NOMO-1 (cell line): ENCODE measurements around the gene ANKS1B.
A peak's percentile ranks its signal among the peaks of the same experiment; 100 is the strongest.
"Not testable (repeated sequence)": the region's sequence is repeated elsewhere in the genome, so short reads cannot be mapped to it uniquely, and the experiment has no call there.

Experiments
- DNase-seq, 2 experiments: peaks; one replicate each; lab custom pipeline; 2025; ENCODE audit not compliant: unreplicated experiment in 2 of 2; lab: John Stamatoyannopoulos, UW

The ANKS1B gene

DNA sequence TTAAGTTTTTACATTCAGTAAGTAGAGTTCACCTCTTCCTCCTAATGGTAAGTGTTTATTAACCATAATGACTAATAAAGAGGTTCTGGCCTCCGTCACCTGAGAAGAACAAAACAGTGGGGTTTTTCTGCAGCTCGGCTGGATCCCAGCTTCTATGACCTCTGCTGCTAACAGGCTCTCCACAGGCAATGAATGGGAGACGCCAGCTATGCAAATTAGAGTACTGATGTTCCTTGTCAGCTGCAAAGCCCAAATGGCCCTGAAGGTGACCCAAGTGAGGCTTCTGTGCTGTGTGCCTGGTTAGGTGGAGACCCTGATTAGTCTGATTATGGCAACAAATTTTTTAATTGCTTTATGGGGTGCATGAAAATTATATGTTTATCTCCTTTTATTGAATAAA is 1121.6 kb downstream of the ANKS1B start:
- DNase-seq: no peak

DNA sequence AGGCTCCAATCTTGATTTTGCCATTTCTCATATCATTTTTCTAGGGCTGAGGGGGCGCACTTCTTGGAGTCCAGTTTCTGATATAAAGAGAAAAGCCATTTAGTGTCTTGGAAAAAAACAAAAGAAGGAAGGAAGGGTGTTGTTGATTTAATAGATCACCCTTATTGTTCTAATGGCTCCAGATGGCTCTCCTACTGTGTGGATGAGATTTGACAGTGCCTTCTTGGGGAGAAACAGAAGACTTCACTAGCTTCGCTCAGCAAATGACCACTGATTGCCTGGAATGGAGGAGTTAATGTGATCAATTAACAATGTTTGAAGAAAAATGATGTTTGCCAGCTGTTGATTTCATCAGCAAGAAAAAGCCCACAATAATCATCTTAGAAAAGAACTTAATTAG is 1123.5 kb downstream of the ANKS1B start:
- DNase-seq: no peak

DNA sequence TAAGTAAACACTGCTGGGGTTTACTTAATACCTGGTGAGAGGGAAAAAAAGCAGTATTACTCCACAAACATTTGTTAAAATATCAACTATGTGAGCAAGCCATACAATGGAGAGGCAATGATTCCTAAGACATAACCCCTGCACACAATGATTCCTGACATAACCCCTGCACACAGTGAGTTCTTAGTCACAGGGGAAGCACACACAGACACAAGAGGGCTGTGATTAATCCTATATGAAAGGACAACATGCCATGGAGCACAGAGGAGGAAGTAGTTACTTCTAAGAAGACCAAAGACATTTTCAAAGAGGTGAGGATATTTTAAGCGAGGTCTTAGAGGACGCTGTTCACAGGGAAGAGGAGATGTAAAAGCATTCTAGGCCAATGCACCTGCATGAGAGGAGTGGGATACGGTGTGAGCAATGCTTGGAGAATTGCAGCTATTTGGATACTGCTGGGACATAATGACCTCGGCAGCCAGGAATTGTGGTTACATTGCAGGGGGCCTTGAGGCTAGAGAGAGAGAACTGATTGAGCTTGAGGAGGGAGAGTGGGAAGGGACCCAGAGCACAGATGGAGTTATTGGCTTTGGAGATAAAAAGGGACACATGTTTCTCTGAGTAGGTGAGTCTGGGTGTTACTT is 1127.7 kb downstream of the ANKS1B start:
- DNase-seq: no peak

DNA sequence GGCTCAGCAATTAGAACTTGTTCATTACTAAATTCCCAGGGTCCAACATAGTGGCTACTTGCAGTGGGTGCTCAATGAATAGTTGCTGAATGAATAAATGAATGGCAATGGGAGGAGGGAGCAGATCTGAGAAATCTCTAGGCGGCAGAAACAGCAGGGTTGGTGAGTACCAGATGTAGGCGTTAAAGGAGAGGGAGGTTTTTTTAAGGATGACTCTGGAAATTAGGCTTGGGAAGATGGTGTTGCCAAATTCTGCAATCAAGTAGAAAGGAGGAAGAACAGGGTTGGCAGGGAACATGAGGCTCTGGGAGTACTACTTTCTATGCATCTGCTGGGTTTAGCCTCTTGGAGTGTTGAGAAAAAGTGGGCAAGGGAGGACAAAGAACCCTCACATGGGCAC is 1132.6 kb downstream of the ANKS1B start:
- no peak for DNase-seq

DNA sequence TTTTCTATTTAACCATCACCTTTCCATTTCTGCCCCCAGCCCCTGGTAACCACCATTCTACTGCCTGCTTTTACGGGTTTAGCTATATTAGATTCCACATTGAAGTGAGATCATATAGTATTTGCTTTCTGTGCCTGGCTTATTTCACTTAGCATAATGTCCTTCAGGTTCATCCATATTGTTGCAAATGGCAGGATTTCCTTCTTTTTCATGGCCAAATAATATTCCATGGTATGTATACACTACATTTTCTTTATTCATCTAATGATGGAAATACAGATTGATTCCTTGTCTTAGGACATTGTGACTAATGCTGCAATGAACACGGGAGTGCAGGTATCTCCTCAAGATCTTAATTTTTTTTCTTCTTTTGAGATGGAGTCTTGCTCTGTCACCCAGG is 1137.5 kb downstream of the ANKS1B start:
- DNase-seq: no peak

DNA sequence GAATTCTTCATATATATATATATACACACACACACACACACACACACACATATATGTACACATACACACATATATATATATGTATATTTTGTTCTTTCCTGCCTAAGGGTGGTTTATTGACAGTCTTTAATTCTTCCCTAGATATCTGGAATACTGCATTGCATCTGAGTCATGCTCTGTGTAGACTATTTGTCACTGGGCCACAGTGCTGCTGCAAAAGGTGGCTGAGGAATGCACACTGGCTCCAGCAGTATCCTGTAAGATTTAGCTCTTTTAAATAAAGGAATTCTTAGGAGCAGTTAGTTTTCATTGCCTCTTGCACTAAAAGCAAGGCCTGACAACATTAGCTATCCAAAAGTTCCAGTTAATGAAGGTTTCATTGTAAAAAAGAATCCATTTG is 1138.8 kb downstream of the ANKS1B start:
- DNase-seq: no peak

DNA sequence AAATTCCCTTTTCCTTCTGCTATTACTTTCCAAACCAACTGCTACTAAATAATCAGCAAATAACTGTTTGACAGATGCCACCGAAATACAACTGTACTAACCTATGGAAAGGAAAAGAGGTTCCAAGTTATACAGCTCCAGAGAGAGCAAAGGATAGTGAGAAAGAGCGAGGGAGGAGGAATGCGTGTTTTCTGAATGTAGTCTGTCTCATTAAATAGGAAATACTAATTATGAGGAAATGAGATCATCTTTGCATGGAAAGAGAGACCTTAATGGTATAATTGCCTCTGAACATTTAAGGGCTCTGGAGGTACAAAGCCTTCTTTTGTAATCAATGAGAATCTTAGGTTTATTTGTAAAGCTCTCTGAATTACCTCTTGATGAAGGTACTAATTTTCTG is 1144.4 kb downstream of the ANKS1B start:
- no peak for DNase-seq

DNA sequence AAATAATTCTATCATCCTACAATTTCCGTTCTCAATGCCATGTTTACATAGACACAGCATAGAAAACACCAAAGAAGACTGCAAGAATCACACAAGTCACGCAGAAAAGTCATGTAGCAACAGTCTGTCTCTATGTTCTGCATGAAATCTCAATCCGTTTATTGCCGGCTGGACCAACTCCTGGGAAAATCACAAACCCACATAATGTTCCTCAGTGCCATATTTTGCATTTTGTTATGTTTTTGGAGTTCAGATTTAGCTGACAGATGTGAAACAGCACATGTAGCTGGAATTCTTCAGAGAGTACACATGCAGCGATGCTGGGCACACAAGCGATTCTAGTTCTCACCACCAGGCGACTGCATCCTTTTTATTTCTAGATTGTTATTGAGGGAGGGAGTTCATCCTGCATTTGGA is 1146.5 kb downstream of the ANKS1B start:
- no peak for DNase-seq

DNA sequence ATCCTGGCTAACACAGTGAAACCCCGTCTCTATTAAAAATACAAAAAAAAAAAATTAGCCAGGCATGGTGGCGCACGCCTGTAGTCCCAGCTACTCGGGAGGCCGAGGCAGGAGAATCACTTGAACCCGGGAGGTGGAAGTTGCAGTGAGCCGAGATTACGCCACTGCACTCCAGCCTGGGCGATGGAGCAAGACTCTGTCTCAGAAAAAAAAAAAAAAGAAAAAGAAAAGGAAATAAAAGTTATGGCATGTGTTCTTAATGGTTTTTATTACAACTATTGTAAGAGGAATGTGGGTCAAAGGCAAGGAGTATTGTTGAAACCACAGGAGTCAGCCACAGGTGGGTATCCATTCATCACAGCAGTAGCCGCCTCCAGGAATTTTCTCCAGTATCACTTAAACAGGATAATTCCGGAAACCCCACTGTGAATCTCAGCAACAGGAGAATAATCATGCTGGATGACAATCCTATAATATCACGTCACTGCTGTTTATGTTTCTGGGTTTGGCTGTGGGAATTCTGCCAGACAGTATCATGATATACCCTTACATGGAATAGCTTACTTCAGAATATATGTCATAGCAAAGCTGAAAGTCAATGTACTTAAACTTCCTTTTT is 1147.5 kb downstream of the ANKS1B start:
- DNase-seq: not testable (repeated sequence)

DNA sequence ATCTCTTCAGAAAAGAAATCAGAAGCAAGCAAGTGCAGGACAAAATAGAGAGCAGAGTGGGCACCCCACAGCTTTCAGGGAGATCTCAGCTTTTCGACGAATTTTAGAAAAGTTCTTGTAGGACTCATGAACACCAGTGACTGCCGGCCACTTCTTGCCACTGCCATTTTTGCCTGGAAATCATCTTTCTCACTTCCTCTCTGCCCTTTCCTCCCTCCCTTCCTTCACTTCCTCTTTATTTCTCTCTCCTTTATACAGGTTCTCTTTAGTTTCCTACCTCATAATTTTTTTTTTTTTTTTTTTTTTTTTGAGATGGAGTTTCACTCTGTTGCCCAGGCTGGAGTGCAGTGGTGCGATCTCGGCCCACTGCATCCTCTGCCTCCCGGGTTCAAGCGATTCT is 1154.1 kb downstream of the ANKS1B start:
- DNase-seq: peak; percentile 15 to 55

DNA sequence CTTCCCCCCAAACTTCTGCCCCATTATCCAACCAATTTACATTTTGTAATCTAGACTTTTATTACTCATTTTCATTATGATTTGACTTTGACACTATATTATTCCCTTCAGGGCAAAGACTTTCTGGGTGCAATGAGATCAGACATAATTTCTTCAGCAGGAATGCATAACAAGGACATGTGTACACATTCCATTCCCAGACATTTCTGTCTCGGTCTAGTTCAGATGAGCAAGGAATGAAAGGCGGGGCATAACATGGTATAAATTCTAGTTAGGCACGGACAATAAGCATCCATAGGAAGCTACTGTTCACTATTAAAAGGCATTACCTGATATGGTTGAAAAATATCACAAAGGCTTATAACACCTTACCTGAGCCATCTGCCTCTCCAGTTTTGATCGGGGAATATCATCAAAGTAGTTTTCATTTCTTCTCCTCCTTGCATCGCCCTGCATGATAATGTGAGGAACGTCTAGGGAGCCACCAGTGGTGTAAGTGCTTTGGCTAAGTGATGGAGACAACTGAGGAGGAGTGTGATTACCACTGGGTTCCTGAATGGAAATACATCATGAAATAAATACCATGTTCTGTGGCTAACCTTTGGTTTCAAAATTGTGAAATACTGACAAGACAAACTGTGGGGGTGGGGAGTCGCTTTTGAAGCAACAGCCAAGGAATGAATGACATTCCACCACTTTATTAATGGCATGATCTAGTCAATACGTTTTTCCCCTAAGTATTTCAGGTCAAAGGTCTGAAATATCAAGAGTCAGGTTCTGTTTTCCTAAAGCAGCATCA is 1155.7 kb downstream of the ANKS1B start:
- no peak for DNase-seq

DNA sequence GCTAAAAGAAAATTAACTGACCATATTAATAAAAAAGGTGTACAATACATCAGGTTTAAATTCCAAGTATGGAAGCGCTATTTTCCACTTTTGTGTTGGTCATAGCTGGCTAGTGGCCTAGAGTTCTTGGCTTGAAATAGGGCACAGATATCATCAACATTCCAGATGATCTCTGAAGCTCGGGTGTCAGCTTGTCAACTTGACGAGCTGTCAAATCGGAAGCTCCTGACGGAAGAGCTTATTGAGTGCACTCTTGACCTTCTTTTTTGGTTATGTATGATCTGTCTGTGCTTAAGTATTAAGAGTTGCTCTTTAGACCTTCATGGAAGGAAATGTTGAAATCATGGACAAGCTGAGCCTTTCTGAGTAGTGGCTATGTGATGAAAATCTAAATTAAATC is 1161.7 kb downstream of the ANKS1B start:
- no peak for DNase-seq

DNA sequence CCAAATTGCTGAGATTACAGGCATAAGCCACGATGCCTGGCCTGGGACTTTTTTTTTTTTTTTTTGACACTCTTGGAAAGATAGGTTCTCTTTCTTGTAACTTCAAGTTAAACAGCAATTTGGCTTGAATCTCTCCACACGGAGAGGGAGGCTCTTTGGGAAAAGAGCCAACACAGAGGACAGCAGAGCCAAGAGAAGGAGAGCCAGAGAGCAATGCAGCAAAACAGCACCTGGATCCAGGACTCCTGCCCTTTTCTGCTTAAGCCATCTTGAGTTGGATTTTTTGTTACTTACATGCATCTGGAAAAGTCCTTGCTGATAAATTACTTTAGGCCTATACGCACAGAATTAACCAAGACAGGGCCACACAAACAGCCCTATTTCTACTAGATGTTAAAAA is 1162.9 kb downstream of the ANKS1B start:
- no peak for DNase-seq

DNA sequence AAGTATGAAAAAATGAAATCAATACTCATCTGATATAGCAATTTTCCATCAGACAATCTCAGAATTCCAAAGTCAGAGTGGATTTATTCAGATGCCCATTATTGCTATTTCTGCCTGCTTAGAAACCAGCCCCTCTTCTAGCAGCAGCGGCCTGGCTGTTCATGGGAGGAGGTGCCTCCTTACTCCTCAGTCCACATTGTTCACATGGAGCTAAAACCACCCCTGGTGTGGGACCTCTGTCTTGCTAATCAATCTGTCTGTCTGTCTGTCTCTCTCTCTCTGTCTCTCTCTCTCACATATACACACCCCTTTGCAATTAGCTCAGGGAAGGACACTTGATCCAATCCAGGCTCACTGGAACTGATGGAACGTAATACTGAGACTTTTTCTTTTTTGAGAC is 1163.5 kb downstream of the ANKS1B start:
- no peak for DNase-seq

DNA sequence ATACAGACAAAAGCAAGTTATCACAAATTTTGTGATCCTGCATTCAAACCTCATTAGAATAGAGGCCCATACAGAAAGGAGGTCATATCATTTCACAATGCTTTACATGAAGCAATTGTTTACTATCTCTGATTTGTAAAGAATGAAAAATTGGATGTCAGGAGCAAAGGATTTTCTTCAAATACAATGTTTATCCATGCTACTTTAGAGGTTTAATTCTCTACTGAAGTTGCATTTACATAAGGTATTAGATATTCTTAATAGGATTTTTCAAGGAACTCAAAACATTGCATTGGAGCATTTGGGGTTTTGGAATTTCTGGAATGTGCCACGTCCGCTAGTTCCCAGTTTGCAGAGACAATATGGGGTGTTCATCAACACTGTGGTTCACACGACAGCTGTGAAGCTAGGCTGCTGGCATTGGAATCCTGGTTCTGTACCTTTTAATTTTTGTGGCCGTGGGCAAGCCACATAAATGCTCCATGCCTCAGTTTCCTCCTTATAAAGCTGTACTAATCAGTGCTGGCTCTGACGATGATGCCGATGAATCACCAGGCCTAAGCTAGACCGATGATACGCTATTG is 1164.8 kb downstream of the ANKS1B start:
- no peak for DNase-seq

DNA sequence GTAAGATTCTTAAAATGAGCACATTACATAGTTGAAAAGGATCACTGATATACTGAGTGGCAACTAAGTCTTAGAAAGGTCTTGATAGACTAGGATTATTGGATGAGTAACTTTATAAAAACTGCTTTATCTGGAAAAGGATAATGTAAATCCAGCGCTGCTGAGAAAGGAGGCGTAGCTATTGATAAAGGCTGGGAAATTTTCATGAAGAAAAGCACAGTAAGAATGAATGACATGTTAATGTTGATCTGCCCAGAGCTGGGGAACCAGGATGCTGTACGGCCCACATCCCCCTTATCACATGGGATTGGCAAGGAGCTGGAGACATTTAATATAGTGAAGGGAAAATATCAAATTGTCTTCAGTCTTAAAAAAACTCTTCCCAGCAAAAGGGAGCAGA is 1165.7 kb downstream of the ANKS1B start:
- DNase-seq: no peak

DNA sequence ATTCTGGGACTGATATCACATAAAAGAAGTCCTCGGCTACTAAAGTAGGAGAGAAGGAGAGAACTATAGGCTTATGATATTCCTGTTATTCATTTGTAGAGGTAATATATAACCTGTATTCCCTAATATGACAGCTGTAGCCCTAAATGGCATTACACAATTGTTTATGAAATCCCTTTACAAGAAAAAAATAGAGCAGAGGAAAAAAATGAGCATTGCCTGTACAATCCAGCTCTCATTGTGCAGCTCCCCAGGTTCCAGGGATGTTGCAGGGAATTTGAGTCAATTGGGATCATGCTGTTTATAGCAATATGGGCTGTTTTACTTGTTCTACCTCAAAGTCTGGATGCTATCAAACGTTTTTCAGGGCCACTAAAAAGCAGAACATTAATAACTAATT is 1166.5 kb downstream of the ANKS1B start:
- DNase-seq: no peak

DNA sequence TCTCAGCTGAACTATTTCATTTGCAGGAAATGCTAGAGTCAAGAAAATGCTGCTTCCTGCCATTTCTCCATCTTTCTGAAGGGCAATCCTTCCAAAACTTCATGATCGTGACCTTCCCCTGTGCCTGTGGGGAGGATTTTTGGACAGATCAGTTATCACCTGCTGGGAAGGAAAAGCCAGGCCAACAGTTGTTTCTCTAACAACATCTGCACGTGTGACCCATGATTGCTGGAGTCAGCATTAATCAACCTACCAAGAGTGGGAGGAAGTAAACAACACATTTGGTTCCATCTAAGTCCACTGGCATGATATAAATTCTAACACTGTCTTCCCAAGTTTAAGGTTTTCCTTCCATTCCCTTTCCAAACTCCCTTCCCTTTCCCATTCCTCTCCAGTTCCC is 1167.0 kb downstream of the ANKS1B start:
- no peak for DNase-seq

DNA sequence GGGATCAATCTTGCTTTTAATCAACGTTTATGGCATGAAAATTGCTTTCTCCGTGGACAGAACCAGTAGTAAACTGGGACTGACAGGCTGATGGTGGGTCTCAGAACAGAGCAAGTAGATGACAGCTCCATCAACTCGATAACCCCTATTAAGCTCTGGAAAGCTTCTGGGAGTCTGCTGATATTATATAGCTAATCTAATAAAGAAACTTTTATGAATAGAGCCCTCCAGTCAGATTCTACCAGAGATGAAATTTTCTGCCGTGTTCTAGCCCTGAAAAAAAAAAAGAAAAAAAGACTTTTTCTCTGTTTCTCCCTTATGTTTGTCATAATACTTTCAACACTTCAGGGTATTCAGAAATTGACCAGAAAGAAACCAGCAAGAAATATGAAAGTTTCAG is 1168.0 kb downstream of the ANKS1B start:
- DNase-seq: no peak

DNA sequence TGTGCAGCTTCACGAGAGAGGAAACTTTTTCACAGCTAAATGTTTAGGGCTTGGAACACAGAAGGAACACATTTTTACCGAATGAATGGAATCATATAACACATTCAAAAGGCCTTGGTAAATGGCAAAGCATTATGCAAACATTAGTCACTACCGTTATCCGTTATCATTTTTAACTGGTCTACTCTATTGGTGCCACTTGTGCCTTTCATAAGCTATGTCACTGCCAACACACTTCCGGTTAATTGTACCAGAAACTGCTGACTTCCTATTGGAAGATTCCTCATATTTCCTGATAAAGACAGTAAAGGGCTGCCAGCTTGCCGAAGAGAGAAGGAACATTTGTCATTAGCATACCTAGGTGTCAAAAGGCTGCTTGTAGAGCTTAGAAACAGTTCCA is 1170.5 kb downstream of the ANKS1B start:
- no peak for DNase-seq

DNA sequence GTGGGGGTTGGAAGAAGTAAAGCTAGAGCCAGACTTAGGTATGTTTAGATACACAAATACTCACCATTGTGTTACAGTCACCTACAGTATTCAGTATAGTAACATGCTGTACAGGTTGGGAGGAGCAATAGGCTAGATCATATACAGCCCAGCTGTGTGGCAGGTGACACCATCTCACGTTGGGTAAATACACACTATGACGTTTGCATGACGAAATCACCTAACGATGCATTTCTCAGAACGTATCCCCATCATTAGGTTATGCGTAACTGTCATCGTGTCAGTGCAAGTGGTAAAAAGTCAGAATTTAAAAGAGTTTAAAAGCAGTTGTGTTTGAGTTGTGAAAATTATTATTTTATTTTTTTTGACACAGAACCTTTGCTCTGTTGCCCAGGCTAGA is 1172.5 kb downstream of the ANKS1B start:
- no peak for DNase-seq
